CMK (cell line): ENCODE results near the gene EPB41L1.

Experiments
- DNase-seq: peaks from one replicate; pipeline ENCODE4 v3.0.0-alpha.2; 2010; ENCODE audit warnings: low read depth

The EPB41L1 gene

DNA sequence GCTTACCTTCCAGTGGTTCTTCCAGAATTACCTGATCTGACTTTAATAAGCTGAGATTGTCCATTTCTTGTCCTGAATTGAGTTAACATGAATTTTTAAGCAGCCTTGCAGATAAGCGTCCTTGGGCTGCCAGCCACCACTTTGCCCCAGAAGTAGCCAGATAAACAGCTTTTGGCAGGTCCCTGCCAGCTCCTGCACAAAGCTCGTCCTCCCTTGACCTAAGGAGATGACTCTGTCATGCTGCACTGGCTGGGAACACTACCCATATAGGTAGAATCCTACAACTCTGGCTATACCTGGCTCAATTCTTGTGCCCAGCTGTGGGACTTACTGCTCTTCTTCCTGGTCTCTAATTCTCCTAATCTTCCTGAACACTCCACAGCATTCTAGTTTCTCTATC, 42.1 kb downstream of the EPB41L1 start:
- no peak for DNase-seq

DNA sequence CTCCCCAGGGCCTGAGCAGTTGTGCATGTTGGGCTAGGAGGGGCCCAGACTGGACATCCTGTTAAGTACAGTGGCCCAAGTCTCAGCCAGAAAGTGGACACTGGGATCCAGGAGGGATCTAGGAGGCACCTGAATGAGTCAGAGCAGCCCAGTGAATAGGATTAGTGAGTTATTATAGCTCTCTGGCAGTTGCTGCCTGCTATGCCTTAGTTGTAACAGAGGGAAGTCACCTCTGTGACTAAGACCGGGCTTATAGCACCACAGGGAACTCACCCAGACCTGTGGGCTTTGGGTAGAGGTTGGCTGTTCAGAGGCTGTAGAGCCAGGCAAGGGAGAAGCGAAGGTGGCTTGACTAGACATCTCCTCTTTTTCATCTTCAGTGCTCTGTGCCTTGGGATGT, 42.7 kb downstream of the EPB41L1 start:
- no peak for DNase-seq

DNA sequence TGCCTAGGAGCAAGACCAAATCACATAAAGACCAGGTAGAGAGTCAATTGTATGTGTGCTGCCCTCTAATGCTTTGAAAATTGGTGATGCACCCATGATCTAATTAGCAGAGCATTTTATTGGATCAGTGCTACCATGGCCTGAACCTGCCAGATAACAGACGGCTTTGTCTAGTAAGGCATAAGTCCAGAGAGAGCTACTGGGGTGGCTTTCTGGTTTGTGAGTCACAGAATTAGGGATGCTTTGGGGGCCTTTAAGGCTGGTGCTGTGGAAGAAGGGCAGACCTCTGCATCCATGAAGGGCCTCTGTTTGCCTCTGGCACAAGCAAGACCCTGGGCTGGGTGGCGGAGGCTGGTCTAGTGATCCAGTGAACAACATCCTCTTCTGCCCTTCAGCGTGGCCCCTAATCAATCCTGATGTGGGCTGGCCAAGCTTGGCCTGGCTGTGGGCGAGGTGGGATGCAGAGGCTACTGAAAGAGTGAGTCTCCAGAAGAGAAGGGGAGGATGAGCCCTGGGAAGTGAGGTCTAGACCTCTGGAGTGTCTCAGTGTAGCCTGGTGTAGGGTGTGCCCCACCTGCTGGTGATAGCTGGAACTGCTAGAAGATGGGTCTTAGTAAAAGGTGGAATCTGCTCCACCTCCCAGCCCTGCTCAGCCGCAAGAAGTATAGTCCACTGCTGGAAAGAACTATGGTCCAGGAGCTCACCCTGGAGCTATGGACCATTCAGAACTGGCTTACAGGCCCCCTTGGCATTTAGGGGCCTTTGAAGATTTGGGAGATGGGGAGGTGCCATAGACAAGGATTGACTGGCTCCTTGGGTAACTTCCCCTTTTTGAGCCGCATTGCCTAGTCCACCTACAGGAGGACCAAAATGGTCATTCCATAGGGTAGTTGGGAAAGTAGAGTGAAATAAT, 45.1 kb downstream of the EPB41L1 start:
- peak; percentile 45 for DNase-seq

DNA sequence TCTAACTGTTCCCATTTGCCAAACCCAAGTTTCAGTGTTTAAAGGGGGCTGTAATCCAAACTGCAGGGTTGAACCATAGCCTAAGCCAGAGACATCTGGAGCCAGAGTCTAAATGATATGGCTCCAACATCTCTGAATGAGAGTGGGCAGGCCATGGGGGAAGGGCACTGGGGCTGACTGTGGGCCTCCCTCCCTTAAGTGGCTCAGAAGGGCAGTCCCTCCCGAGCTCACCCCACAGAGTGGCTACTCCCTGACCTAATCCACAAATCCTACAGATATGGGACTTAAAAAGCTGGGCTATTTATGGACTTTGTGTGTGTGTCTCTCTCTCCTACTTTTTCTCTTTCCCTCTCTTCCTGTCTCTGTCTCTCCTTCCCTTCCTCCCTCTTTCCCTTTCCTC, 45.9 kb downstream of the EPB41L1 start:
- no peak for DNase-seq

DNA sequence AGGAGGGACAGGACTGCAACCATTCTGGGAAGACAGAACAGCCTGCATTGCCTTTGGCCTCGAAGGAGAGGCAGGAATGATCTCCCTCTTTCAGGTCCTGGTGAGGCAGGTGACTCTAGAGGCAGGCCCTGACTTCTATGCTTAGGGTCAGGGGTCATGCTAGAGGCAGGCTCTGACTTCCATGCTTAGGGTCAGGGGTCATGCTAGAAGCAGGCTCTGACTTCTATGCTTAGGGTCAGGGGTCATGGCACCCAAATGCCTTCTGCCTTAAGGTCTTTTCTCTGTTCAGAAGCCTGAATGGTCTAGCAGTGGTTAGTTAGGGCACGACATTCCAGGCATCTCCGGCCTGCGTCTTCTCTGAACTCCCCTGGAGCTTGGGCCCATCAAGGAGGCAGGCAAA, 46.7 kb downstream of the EPB41L1 start:
- no peak for DNase-seq

DNA sequence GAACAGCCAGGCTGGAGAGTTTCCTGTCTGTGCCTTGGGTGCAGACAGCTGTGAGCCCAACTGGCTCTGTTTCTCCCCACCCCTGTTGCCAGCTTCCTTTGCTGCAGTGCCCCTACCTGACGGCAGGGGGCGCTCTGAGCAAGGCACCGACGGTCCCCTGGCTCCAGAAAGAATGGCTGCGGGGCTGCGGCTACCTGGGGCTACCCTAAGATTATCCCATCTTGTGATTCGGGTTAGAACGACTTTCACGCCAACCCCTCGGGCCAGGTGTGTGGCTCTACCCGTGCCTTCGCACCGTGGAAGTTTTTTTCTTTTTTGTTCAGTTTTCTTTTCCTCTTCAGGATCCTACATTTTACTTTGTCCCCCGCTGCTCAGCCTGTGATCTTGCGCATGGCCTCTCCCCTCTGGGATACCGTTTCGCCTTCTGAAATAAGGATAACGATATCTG, 48.4 kb downstream of the EPB41L1 start:
- DNase-seq: no peak

DNA sequence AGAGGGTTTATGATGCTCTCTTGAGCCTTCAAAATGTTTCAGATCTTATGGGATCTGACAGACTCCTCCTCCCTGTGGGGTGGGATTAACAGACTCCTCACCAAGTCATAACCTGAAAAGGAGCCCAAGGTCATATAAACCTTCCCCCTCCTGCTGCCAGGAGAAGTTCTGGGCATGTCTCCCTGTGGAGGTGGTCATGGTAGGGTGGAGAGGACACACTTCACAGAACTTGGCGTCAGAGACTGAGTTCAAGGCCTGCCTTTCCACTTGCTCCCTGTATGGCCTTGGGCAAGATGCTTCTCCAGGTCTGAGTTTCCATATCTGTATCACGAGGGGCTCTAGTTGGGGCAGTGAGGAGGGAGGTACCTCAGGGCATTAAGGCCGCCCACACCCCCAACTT, 49.3 kb downstream of the EPB41L1 start:
- no peak for DNase-seq

DNA sequence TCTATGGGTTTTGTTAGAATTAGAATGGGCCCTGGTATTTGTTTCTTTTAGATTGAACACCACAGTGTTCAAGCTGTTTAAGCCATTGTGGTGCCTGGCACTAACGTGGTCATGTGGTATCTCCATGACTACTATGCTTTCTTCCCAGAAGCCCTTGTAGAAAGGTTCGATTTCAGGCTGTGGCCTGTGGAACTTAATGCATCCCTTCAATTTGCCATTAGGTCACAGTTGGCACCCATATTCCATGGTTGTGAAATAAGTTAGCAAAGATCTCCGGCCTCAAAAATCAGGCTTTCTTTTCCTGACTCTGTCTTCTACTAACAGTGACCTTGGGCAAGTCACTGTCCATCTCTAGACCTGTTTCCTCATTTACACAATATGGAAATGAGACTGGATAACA, 50.5 kb downstream of the EPB41L1 start:
- no peak for DNase-seq

DNA sequence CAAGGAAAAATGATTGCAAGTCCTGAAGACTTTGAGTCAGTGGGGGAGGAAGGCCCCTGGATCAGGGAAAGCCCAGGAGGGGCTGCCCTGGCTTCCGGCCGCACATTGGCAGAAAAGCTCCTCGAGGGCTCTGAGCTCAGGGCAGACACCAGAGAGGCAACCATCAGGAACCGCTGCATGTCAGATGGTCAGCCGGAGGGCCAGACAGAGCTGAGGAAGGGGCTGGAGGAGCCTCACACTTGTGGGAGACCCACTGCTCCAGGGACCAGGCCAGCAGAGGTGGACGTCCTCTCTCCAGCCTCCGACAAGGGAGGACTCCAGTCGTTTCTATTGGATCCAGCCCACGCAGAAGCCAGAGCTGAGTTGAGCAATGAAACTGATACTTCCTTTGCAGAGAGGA, 51.5 kb downstream of the EPB41L1 start:
- DNase-seq: no peak

DNA sequence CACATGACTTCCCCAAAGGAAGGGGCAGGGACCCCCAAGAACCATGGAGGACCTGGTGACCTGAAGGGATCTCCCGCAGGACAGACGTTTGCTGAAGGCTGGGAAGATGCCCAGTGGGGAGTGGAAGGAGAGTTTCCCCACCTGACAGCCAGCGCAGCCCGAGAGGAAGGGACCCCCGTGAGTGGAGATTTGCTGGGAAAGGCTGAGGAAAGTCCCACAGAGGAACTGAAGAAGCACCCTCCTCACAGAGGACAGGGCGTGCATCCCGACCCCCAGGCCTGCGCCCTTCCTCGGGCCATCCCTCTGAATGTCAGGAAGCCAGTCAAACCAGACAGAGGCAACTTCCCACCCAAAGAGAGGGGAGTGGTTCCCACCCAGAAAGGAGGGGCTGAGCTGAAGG, 52.1 kb downstream of the EPB41L1 start:
- DNase-seq: no peak

DNA sequence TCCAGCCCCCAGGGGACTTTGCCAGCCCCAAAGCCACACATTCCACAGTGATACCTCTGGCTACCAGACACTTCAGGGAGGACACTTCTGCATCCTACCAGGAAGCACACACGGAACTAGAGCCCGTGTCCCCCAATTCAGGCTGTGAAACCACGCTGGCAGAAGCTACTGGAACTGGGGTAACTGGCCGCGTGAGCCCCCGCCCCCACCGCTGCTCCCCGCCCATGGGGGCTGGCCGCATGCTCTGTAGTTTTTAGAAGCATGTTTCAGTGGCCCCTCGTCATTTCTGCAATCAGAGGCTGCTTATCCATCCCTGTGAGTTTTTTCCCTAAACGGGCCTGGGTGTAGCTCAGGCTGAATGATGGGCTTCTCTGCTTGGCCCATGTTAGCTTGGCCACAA, 53.1 kb downstream of the EPB41L1 start:
- no peak for DNase-seq

DNA sequence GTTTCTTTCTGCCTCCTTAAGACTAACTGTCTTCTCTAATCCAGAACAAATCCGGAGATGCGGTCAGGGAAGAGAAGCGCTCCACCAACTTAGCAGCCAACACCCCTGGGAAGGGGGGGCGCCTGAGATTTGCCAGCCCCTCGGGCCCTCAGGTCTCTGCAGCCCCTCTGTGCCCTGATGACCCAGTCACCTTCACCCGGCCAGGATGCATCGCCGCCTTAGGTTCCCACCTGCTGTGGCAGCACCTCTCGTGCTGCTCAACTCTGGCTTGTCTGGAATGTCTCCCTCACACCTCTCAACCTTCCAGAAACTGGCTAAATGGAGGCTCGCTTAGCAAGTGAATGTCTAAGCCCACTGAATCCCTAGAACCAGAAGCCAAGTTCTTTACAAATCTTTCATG, 53.7 kb downstream of the EPB41L1 start:
- DNase-seq: no peak

DNA sequence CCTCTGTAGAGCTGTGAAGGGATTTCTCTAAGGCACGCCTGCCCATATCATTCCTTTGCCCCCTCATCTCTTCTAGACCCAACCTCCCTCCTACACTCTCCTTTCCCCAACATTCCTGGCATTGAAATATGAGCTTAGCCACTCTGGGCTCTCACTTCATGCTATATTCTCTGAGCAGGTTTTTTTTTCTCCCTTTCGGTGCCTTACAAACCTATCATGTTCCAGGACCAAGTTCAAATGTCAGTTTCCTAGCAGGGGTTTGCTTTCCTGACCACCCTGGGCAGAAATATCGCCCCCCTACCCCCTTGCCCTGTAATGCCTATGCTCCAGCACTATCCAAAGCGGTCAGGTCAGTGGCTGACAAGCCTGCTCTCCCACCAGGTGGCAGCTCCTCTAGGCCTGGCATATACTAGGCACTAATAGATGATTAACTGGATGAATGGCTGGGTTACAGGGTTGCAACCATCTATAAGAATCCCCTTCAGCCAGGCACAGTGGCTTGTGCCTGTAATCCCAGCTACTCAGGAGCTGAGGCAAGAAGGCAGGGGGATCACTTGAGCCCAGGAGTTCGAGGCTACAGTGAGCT, 56.0 kb downstream of the EPB41L1 start:
- no peak for DNase-seq

DNA sequence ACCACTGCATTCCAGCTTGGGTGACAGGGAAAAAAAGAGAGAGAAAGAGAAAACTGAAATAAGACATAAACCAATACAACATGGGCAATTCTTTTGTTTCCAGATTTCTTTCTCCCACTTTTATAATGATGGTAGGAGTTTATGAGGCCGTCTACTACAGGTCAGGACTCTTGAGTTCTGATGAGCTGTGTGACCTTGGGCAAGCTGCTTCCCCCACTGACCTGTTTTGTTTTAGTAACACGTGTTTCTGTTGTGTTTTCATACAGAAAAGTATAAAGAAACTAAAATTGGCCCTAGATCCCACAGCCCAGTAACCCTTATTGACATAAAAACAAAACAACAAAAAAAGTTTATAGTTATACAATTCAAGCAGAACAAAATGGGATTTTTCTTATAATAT, 58.8 kb downstream of the EPB41L1 start:
- no peak for DNase-seq

DNA sequence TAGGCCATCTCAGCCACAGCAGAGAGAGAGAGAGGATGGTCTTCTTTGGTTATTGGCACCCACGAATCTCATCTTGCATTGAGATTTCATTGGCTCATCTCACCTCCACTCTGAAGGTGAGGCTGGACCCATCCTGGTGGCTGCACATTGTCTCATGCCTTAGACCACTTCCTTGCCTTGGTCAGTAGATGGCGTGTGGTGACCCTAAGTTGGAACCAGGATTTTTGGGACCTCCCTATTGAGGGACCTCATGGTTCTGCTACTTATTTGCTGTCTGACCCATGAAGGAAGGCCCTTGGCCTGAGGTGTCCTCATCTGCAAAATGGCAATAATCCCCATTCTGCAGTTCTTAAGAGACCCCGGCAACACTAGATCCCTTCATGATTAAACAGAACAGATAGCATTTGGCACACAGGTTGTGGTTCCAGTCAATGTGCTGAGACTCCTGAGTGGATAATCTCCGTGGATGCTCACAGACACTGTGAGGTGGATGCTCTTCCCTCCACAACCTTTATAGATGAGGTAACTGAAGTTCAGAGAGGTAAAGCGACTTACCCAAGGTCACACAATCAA, 60.2 kb downstream of the EPB41L1 start:
- DNase-seq: peak; percentile 26

DNA sequence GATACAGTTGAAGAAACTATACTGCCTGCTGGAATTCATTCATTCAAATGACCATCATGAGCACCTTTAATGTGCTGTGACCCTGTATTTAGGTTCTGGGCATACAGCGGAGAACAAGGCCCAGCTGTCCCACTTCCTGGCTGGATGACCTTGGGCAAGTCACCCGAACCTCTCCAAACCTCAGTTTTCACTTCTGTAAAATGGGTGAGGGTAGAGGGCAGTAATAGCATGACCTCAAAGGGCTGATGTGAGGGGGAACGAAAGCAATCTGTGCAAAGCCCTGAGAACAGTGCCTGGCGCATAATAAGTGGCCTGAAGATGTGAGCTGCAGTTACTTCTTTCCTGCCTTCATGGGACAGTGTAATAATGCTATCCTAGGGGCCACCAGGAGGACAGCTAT, 61.2 kb downstream of the EPB41L1 start:
- no peak for DNase-seq

DNA sequence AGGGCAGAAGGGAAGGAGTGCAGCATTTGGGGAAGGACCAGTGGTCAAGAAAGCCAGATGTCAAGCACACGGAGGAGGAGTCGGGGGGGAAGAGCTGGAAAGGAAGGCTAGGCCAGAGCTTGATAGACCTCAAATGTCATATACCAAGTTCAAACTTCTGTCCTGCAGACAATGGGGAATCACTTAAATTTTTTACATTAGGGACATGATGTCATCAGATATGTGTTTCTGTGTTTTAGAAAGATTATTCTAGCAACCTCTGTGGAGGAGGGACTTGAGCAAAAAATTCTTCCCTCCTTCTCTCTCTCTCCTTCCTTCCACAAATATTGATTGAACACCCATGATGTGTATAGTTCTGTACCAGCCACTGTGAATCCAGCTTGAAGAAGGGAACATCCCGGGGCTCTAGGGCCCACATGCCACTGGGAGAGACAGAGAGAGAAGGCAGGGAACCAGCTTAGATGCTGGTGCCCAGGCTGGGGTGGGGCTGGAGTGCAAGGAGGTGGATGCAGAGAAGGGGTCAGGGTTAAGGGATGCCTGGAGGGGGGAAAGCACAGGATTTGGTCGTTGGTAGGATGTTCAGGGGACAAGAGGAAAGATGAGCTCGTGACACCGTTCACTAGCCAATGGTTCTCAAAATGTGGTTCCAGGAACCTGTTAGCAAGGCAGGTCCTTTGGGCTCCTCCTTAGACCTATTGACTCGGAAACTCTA, 61.9 kb downstream of the EPB41L1 start:
- no peak for DNase-seq

DNA sequence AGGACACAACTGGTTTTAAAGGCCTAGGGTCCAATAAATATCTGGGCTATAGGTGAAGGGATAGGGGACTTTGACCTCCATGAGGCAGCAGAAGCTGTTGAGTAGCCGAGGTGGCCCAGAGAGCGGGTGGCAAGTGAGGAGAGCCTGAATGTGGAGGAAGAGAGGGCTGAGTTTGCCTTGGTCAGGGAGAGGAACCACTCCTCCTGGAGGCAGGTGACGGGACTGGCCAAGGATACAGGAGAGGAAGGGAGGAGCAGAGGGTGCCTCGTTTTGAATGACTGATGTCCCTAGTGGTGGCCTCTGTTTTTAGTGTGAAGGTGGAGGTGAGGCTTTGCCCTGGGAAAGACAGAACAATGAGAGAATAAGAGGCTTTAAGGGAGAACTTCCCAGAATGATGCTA, 62.7 kb downstream of the EPB41L1 start:
- no peak for DNase-seq

DNA sequence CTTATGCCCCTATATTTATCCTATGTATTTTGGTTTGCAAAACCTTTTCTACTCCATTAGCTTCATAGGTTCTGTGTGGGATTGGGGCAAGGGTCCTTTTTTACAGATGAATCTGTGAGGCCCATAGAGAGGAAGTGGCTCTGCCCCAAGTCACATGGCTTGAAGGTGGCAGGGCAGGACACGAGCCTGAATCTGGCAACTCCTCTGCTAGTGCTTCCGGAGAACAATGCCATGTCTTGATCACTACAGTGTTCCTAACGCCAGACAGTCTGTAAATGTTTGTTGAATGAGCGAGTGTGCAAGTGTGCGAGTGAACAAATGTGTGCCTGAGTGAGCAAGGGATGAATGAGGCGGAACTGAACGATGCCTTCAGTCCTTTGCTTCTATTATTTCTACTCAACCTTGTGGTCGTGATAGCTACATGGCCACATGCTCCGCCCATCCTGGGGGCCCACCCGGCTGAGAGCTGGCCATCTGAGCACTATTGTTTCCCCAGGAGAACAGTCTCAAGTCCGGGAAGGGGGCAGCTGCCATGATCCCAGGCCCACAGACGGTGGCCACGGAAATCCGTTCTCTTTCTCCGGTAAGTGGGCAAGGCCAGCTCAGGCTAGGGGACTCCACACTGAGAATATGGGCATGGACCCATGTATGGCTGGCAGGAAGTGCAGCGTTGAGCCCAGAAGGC, 64.0 kb downstream of the EPB41L1 start:
- no peak for DNase-seq

DNA sequence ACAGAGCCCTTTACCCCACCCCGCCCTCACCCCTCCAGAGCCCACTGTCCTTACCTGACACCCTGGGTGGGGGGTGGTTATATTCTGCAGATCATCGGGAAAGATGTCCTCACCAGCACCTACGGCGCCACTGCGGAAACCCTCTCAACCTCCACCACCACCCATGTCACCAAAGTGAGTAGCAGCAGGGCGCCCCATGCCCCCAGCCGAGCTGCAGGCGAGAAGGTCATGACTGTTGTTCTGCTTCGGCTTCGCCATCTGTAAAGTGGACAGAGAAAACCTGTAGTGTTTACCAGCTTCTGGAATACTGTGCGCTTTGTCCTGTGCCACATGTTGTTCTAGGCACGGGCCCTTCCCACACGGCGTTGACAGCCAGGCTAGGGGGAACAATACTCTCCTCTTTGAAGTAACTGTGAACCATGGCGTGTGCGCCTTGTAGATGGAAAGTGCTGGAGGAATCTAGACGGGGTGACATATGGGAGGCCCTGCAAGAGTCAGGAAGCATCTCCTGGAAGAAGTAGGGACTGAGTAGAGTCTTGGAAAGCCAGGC, 65.2 kb downstream of the EPB41L1 start:
- no peak for DNase-seq

DNA sequence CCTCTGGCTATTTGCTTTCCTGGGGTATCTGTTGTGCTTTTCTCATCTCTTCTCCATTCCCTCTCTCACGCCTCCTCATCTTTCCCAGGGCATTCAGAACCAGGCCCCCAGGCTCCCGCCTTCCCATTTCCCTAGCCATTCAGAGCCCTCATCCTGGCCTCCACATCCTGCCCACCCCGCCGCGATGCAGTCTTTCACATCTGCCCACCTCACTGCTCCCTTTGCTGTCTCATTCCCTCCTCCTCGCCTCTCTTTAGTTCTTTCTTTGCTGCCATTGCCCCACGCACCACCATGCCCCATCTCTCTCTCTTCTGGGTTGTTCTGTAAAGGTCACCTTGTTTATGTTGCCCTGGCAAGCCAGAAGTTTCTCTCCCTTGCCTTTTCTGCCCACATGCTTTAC, 71.1 kb downstream of the EPB41L1 start:
- DNase-seq: no peak

DNA sequence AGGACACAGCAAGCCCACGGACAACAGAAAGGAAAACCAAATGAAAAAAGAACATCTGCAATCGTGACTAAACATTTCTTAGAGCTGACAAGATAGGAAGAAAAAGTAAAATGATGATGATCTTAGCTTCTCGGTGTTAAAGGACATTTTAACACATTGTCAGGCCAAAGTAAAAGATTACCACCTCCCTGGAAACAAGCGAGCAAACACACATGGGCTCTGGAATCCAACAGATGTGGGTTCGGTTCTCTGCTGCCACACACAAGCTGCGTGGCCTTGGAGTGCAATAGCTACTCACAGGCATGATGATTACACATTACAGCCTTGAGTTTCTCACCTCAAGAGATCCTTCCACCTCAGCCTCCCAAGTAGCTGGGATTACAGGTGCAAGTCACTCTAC, 74.2 kb downstream of the EPB41L1 start:
- no peak for DNase-seq
